GM10847 (cell line): ENCODE results near the gene UROS.

Source experiments
- POLR2A ChIP-seq: IDR thresholded peaks from 2 replicates; pipeline ENCODE4 v1.6.1; 2011; ENCODE audit not compliant: insufficient read length; ENCODE audit errors: extremely low read depth

The UROS gene

DNA sequence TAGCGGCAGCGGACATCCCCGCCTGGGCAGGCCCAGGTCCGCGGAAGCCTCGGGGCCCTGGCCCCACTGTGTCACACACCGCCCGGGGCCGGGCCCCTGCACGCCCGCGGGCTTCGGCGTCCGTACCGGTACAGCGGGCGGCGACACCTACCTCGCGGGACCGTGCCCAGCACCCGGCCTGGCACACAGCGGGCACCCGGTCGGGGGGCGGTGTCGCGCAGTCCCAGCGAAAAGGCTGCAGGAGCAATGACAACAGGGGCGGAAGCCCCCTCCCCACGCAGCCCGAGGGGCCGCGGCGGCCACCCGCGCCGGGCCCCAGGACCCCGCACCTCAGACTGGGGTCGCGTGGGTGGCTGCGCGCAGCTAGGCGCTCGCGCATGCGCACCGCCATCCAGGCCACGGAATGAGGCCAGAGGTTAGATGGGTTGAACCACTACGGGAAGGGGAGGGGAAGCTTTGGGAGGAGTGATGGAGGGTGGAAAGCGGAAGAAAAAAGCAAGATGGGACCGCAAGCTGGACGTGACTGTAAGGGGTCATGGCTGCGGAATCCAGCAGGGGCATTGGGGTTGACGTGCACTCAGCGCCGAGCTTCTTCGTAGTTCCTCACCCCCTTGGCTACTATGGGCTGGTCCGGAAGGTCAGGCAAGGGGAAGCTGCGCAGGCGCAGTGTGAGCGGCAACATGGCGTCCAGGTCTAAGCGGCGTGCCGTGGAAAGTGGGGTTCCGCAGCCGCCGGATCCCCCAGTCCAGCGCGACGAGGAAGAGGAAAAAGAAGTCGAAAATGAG is at the start of gene UROS, which contains the start of gene BCCIP:
TSS of gene UROS (minus strand) at position 381 of the 785 bp plus-strand sequence. CDS start 6,759 bp downstream, outside the sequence.
TSS of gene BCCIP (plus strand) at position 669 of the 785 bp plus-strand sequence. CDS start at position 681, 12 bp downstream.
- TF ChIP-seq POLR2A, result peak; percentile 64

DNA sequence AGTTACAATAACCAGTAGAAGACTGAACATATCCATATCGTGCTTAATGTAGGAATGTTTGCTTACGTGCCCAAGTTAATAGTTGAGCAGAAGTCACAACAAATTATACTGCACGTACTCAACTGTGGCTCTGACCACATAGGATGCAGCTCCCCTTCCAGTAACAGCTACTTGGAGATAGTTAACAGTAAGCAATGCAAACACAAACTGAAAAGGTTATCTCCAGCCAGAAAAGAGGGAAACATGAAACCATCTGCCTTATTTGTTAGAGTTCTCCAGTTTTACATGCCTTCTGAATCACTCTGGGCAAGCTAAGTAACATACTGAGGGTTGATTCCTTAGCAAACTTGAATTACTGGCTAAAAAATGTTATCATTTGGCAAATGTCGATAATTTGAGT is 48.3 kb upstream of the UROS start:
- TF ChIP-seq POLR2A, result no peak

DNA sequence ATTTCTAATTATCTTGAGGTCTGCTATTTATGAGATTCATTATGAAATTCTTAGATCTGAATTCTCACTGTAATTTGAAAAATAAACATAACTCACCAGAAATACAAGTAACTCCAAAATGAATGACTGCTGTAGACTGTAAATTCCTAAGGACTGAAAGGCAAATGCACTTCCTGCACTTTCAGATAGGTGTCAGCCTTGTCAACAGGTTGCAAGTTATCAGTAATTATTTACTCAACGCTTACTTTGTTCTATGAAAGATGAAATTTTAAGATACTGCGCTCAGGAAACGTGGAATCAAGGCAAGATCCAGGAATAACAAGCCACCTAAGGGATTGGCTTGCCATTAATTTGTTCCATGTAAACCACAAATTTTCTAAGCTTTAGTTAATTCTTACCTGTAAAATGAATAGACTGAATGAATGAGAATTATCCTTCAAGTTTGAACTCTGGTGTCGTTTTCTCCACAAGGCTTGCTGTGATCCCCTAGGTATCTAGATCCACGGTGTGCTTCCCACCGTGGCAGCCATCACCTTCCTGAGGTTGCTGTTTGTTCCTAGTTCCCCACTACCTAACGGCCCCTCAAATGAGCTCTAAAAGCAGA is 45.4 kb upstream of the UROS start:
- no peak for TF ChIP-seq POLR2A

DNA sequence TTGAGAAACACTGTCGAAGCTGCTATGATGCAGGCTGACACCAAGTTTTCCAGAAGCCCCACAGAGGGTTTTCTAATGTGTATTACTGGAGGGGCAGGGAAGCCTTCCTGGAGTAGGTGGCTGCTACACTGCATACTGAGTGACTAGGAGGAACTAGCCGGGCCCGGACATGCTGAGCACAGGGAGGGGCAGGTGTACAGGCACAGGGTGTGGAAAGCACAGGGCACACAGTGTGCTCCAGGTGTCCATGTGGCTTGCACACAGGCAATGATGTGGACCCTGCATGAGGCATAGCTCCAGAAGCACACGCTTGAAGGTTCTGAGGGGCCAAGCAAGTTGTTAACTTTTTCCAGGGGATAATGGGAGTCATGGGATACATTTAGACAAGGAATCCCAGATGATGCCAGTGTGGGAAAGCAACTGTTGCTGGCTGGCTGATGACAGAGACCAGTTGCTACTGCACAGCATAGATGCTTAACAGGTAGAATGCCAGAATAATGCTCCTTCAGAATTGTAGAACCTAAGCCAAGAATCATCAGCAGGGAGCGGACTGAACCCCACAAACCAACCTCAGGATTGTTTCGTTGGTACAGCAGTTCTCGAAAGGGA is 43.5 kb upstream of the UROS start:
- TF ChIP-seq POLR2A, result no peak

DNA sequence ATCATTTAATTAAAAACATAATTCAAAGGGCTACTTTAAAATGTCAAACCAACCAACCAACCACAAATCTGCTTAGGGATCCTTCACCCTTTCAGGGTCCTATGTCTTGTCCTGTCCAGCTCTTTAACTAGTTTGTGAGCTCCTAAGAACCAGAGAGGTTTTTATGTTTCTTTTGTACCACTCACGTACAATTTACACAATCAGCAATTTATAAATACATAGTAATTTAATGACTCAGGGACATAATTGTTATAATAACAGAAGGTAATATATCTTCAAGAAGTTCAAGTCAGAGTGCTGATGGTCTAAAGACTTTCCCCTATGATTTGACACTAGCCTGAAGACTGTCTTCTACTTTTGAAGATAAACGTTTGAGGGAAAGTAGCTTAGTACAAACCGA is 42.1 kb upstream of the UROS start:
- no peak for TF ChIP-seq POLR2A

DNA sequence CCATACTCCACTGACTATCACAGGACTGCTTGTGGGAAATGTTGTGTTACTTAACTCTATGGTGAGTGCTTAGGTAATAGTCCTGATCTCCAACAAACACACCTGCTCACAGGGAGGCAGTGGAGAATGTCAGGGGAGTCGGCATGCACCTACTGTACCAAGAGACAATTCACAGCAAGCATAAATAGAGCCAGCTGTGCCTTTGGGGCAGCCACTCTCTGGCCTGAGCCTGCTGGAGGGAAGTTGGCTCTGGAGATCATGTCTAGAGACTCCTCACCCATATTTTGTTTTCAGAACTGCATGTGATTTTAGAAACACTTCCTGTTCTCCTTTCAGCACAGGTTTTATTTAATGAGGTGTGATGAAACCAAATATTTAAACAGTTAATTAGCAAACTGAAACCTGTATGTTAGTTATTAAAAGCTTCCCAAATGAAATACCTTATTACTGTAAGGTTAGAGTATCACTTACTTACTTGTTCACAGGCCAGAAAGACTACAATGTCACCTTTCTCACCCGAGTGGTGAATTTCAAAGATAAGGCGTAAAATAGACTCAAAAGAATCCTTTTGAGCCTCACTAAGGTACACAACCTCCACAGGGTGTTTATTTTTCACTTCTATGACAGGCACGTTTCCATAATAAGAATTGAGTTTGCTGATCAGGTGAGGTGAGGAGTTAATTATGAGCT is 36.2 kb upstream of the UROS start:
- TF ChIP-seq POLR2A, result no peak

DNA sequence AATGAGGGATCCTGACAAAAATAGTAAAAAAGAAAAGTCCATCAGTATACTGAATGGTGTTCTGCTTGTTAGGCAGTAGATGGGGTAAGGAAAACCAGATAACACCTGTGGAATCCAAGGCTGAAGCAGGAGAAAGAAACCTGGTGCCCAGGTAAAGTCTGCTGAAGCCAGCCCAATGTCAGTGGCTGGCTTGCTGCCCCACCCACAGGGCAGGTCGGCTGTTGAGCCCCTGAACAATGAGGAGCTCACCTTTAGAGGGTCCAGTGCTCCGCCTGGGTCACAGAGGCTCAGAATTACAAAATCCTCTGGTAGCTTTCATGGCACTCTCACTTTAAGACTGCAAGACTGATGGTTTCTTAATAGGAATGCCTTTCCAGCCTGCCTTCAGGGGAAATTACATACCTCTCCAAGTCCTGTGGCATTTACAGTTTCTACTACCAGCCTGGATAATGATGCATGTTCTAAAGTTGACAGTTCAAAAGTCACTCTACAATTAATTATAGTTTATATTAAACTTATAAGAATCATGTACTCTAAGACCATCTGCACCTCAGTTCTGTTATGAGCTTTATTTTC is 34.2 kb upstream of the UROS start:
- no peak for TF ChIP-seq POLR2A

DNA sequence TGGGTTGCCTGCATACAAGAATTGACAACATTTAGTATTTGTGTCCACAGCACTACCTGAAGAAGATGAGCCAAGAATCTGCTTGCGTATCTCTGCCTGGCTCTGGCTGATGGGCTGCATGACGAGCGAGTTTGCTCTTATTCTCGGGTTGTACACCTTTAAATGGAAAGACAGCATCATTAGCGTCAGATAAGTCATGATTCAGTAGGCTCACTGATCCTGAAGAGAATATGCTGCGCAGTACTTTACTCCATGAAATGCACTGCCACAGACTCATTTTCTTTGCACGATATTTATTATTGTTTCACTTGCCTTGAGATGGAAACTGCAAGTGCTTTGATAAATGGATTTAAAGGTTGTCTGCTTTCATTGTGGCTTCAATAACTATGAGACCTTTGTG is 29.4 kb upstream of the UROS start:
- no peak for TF ChIP-seq POLR2A

DNA sequence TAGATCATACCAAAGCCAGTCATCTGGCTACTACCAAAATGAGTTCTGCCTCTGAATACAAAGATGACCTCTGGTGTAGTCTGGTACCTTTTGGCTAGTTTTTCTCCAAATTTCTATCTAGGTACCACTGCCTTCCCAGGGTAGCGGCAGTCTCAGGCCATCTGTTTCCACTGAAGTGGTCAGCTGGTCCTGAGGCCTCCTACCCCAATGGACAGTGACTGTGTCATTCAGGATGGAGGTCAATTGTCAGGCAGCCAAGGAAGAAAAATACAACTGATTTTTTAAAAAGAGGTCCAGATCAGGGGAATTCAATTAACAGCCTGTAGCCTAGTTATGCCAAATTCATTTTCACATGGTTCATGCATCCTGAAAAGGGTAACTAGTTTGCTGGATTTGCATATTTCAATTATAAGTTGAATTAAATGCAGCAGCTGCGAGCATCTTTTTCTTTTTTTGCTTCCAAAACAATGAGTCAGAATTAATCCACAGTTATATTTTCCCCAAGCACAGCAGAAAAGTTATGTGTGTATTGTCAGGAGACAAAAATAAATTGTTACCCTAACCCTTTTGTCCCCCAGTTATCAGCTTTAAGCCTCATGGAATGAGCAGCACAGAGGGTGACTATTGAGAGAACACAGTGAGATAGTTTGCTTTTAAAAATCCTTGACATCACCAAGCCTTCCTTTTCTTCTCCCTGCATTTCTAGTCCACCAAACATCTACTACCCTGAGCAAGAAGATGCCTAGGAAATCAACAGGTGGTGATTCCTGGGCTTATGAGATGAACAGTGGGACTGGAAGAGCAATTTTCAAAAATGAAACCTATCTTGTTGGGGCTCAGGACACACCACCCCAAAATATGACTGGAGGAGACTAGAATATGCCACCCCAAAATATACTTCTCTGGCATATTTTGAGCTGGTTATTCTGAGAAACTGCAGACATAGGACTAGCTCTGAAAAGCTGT is 28.0 kb upstream of the UROS start:
- TF ChIP-seq POLR2A, result no peak

DNA sequence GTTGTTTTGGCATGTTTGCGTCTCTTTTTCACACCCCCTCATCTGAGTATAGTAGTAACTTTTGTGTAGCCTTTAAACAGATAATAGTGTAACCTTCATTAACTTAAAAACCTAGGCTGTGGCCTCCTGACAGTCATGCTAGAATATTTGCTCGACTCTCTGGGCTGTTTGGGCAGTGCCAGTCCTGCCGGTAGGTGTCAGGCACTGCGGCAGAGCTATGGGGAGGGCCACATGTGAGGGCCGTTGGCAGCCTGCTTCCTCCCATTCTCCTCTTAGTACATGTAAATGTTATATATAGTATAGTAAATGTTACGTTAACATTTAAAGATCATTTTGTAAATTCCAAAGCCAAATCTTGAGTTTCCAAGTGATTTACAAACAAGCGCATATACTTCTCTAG is 26.4 kb upstream of the UROS start:
- no peak for TF ChIP-seq POLR2A

DNA sequence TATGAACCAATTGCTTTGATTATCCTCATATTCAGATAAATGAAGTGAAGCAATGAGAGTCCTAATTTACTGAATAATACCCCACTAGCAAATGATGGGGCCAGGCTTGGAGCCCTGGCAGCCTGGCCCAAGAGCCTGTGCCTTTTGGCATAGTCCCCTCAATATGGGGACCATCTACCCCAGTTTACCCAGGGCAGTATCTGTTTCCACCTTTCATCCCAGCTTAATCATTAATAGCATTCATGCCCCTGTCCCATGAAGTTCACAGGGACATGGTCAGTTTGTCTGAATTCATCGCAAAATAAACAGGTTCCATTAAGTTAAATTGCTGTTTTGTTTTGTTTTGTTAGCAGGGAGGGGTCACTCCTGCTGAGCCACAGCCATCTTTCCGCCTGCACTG is 25.8 kb upstream of the UROS start:
- TF ChIP-seq POLR2A, result no peak

DNA sequence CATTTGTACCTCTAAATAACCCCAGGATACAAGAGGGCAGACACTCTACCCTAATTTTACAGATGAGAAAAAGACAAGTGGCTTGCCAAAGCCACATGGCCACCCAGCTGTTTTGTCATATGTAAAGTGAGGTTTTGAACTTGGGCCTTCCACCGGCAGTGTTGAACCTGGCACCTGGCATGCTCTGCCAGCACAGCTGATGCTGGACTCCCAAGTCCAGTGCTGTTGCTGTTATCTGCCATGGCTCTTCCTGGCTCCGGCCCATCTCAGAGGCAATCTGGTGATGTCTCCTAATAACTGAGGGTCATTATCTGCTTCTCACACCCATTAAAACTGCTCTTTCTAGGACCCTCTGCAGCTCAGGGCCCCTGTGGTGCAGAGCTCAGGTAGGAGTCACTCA is 25.3 kb upstream of the UROS start:
- TF ChIP-seq POLR2A, result no peak

DNA sequence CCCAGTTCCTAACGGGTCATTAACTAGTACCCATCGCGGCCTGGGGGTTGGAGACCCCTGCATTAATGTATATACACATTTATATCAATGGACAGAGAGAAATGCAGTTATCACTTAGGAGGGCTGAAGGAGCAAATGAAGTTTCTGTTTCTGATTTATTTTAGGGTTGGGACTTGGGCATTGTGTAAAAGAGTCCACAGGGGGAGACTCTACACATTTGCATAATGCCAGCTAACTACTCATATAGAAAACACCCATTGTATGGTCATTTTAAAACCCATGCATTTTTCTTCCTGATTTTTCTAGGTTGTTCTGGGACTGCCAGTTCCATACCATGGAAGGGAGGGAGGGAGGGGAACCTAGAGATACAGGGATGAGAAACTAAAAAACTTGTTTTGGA is 23.8 kb upstream of the UROS start:
- no peak for TF ChIP-seq POLR2A

DNA sequence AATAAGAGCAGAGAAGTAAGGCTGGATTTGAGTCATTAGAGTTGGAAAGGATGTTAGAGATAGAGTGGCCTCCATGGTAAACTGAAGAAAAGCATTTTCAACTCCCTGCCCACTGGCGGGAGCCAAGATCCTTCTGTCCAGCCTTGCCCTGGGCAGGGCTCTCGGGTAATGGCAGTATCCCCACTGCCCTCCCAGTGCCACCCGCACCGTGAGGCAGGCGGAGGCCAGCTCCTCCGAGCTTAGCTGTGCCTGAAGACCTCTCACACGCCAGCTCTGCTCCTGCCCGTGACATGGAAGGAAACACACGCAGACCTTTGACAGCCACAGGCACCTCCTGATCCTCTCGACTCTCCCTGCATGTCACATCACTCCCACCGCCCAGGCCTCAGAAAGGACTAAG is 22.6 kb upstream of the UROS start:
- no peak for TF ChIP-seq POLR2A
